HepG2 (cell line): ENCODE measurements around the gene VWCE.

Experiments used
- ATF2 ChIP-seq: sonication (generic); formaldehyde crosslinking; IDR thresholded peaks from 2 replicates; pipeline ENCODE4 v1.4.0; 2020; ENCODE audit warnings: missing genetic modification reagents
- CTCF ChIP-seq: sonication (generic); formaldehyde crosslinking; IDR thresholded peaks from 2 replicates; pipeline ENCODE4 v1.5.0; 2020; ENCODE audit warnings: mild to moderate bottlenecking, missing genetic modification reagents, moderate library complexity
- EHMT2 ChIP-seq: fragments of 200-600 bp; sonication (generic); IDR thresholded peaks from 2 replicates; pipeline ENCODE4 v1.7.0; 2017; ENCODE audit warnings: antibody characterized with exemption, low read depth, low read length, borderline replicate concordance
- ETV6 ChIP-seq: sonication (generic); formaldehyde crosslinking; conservative IDR thresholded peaks from 2 replicates; pipeline ENCODE4 v1.4.0; 2020; ENCODE audit warnings: missing genetic modification reagents
- FOXP1 ChIP-seq, 2 experiments: fragments of 450-650 bp in 1 of 2; IDR thresholded peaks; 2 replicates each; pipeline ENCODE4 v1.6.1; 2017 to 2018; ENCODE audit warnings: antibody characterized with exemption in 1 of 2
- MXI1 ChIP-seq: IDR thresholded peaks from 3 replicates; pipeline ENCODE4 v1.6.1; 2012; ENCODE audit warnings: low read depth, low read length, inconsistent platforms, borderline replicate concordance
- POLR2AphosphoS5 ChIP-seq: IDR thresholded peaks from 2 replicates; pipeline ENCODE4 v1.6.1; 2012; ENCODE audit warnings: low read depth, low read length
- USF2 ChIP-seq, 2 experiments: sonication (generic) in 1 of 2; formaldehyde crosslinking in 1 of 2; IDR thresholded peaks; 2 replicates each; pipeline versions ENCODE4 v1.5.1 to v1.6.1; 2011 to 2020; ENCODE audit warnings: borderline replicate concordance in 1 of 2, low read depth in 1 of 2, low read length in 1 of 2, mild to moderate bottlenecking in 1 of 2, missing genetic modification reagents in 1 of 2, moderate library complexity in 1 of 2
- YY1 ChIP-seq: IDR thresholded peaks from 2 replicates; pipeline ENCODE4 v1.6.1; 2011; ENCODE audit warnings: low read length, low read depth, moderate library complexity, mild to moderate bottlenecking; ENCODE audit not compliant: insufficient read depth, insufficient replicate concordance
- ZBTB49 ChIP-seq: sonication (generic); formaldehyde crosslinking; IDR thresholded peaks from 2 replicates; pipeline ENCODE4 v1.4.0; 2020; ENCODE audit warnings: missing genetic modification reagents, borderline replicate concordance
- ZNF558 ChIP-seq: sonication (generic); formaldehyde crosslinking; IDR thresholded peaks from 2 replicates; pipeline ENCODE4 v1.9.0; 2022; ENCODE audit warnings: mild to moderate bottlenecking, missing genetic modification reagents, borderline replicate concordance
- ZNF619 ChIP-seq: sonication (generic); formaldehyde crosslinking; IDR thresholded peaks from 2 replicates; pipeline ENCODE4 v1.4.0; 2020; ENCODE audit warnings: mild to moderate bottlenecking, missing genetic modification reagents
- ZNF687 ChIP-seq: sonication (generic); formaldehyde crosslinking; IDR thresholded peaks from 2 replicates; pipeline ENCODE4 v1.5.1; 2020; ENCODE audit warnings: mild to moderate bottlenecking, missing genetic modification reagents, moderate library complexity
- ZNF816 ChIP-seq: sonication (generic); formaldehyde crosslinking; IDR thresholded peaks from 2 replicates; pipeline ENCODE4 v1.8.0; 2022; ENCODE audit warnings: missing genetic modification reagents, mild to moderate bottlenecking, borderline replicate concordance

- TF ChIP-seq ETV6 (CRISPR knock-in tag), result no peak
- no peak for TF ChIP-seq YY1
- no peak for TF ChIP-seq CTCF (CRISPR knock-in tag)
- no peak for TF ChIP-seq FOXP1 (IDR thresholded peaks at IDR 0.05)
- TF ChIP-seq FOXP1 (CRISPR knock-in tag; IDR thresholded peaks at IDR 0.05), result no peak
- TF ChIP-seq ZBTB49 (CRISPR knock-in tag), result no peak
- no peak for TF ChIP-seq USF2 (IDR thresholded peaks at IDR 0.05; ENCODE audit: low read depth, low read length)
- TF ChIP-seq USF2 (CRISPR knock-in tag; IDR thresholded peaks at IDR 0.05; ENCODE audit: borderline replicate concordance), result no peak
- no peak for TF ChIP-seq ZNF816 (CRISPR knock-in tag)
- no peak for TF ChIP-seq MXI1
- TF ChIP-seq POLR2AphosphoS5, result peak; percentile 27; the same call in 1 of the 2 replicates
- TF ChIP-seq ZNF619 (CRISPR knock-in tag), result no peak
- TF ChIP-seq EHMT2, result no peak
- no peak for TF ChIP-seq ZNF558 (CRISPR knock-in tag)
- TF ChIP-seq ZNF687 (CRISPR knock-in tag), result no peak
- TF ChIP-seq ATF2 (CRISPR knock-in tag), result no peak
Observed at GRCh38 chr11:61256710-61257482, 38.2 kb downstream of the VWCE start.
